Measurements from ENCODE around the gene BMAL2. TPM values are rescaled to one million over a fixed set of nuclear protein-coding genes. Genes with fewer than 3 reads are reported as not detected.

BMAL2 gene
- total and polyA plus RNA-seq, 2 donors (not counting 1 experiment from before 2014, with no cell fraction given): 15.5 to 44.9 TPM

GRCh38 chr12:27366621-27367020, 34.0 kb downstream of the BMAL2 start:
- H3K36me3 ChIP-seq (ENCODE audit: control insufficient read depth, insufficient read depth, low read length): peaks cover 2% of the 10 kb centered on the region
- H3K79me2 ChIP-seq (ENCODE audit: control insufficient read depth, insufficient read depth, low read length): peaks cover 11% of the 10 kb centered on the region
- no peaks in the 10 kb centered on the region for H3K27me3 ChIP-seq (ENCODE audit: control insufficient read depth, insufficient read depth, low read length)
- no peak overlapping the region for H3K9ac ChIP-seq (ENCODE audit: insufficient read depth, low read length)
- no peaks in the 10 kb centered on the region for H3K4me1 ChIP-seq (ENCODE audit: control insufficient read depth, extremely low read depth, insufficient read depth, low read length)
- H3K4me2 ChIP-seq (ENCODE audit: extremely low read depth, insufficient read depth, low read length): no peak overlapping the region
- no peak overlapping the region for H2AFZ ChIP-seq (ENCODE audit: low read length)
- no peaks in the 10 kb centered on the region for H3K9me3 ChIP-seq (ENCODE audit: control insufficient read depth, insufficient read depth, low read depth, low read length)
- no peak overlapping the region for H3K4me3 ChIP-seq (replicated peaks in 1 of 4; ENCODE audit: control extremely low read depth in 1 of 4, insufficient read depth in 1 of 4, low read depth in 3 of 4, low read length in 4 of 4)
- H4K20me1 ChIP-seq (ENCODE audit: control insufficient read depth, extremely low read depth, insufficient read depth, low read length): no peaks in the 10 kb centered on the region
- no peak overlapping the region for H3K27ac ChIP-seq (ENCODE audit: insufficient read depth, low read length)
- DNase-seq (ENCODE audit: low read depth in 2 of 2): no peak
- TF ChIP-seq EZH2 (IDR thresholded peaks at IDR 0.05; ENCODE audit: low read length, missing control alignments): no peak
- TF ChIP-seq, protein P1, sequence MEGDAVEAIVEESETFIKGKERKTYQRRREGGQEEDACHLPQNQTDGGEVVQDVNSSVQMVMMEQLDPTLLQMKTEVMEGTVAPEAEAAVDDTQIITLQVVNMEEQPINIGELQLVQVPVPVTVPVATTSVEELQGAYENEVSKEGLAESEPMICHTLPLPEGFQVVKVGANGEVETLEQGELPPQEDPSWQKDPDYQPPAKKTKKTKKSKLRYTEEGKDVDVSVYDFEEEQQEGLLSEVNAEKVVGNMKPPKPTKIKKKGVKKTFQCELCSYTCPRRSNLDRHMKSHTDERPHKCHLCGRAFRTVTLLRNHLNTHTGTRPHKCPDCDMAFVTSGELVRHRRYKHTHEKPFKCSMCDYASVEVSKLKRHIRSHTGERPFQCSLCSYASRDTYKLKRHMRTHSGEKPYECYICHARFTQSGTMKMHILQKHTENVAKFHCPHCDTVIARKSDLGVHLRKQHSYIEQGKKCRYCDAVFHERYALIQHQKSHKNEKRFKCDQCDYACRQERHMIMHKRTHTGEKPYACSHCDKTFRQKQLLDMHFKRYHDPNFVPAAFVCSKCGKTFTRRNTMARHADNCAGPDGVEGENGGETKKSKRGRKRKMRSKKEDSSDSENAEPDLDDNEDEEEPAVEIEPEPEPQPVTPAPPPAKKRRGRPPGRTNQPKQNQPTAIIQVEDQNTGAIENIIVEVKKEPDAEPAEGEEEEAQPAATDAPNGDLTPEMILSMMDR (conservative IDR thresholded peaks at IDR 0.05 in 1 of 2, IDR thresholded peaks at IDR 0.05 in 1 of 2; ENCODE audit: low read depth in 1 of 2, low read length in 2 of 2): no peak

- Histone ChIP-seq H3K4me1 (ENCODE audit: control insufficient read depth, extremely low read depth, insufficient read depth, low read length) (no peaks in the 10 kb centered on the region), H3K4me3 (replicated peaks in 1 of 4; ENCODE audit: control extremely low read depth in 1 of 4, insufficient read depth in 1 of 4, low read depth in 3 of 4, low read length in 4 of 4) (no peak overlapping the region), H3K9me3 (ENCODE audit: control insufficient read depth, insufficient read depth, low read depth, low read length) (no peaks in the 10 kb centered on the region), H3K27me3 (ENCODE audit: control insufficient read depth, insufficient read depth, low read length) (no peaks in the 10 kb centered on the region), H3K36me3 (ENCODE audit: control insufficient read depth, insufficient read depth, low read length) (peaks cover 2% of the 10 kb centered on the region), H4K20me1 (ENCODE audit: control insufficient read depth, extremely low read depth, insufficient read depth, low read length) (no peaks in the 10 kb centered on the region), H3K79me2 (ENCODE audit: control insufficient read depth, insufficient read depth, low read length) (peaks cover 11% of the 10 kb centered on the region), H3K9ac (ENCODE audit: insufficient read depth, low read length) (no peak overlapping the region), H3K27ac (ENCODE audit: insufficient read depth, low read length) (no peak overlapping the region), H3K4me2 (ENCODE audit: extremely low read depth, insufficient read depth, low read length) (no peak overlapping the region), H2AFZ (ENCODE audit: low read length) (no peak overlapping the region)
- peak in 1 of 2 donors; percentile 36 for DNase-seq (ENCODE audit: low read depth in 2 of 2)
- TF ChIP-seq EZH2 (IDR thresholded peaks at IDR 0.05; ENCODE audit: low read length, missing control alignments): no peak
- TF ChIP-seq, protein P1 (conservative IDR thresholded peaks at IDR 0.05 in 1 of 2, IDR thresholded peaks at IDR 0.05 in 1 of 2; ENCODE audit: low read depth in 1 of 2, low read length in 2 of 2): no peak
These were observed 34.4 kb downstream of the BMAL2 start for GRCh38 chr12:27367078-27367477.

- H3K9me3 ChIP-seq (ENCODE audit: control insufficient read depth, insufficient read depth, low read depth, low read length): no peaks in the 10 kb centered on the region
- H3K79me2 ChIP-seq (ENCODE audit: control insufficient read depth, insufficient read depth, low read length): no peaks in the 10 kb centered on the region
- H3K4me2 ChIP-seq (ENCODE audit: extremely low read depth, insufficient read depth, low read length): no peak overlapping the region
- TF ChIP-seq, protein P1 (conservative IDR thresholded peaks at IDR 0.05 in 1 of 2, IDR thresholded peaks at IDR 0.05 in 1 of 2; ENCODE audit: low read depth in 1 of 2, low read length in 2 of 2): no peak
- no peak for TF ChIP-seq EZH2 (IDR thresholded peaks at IDR 0.05; ENCODE audit: low read length, missing control alignments)
- no peak overlapping the region for H3K27ac ChIP-seq (ENCODE audit: insufficient read depth, low read length)
- no peak overlapping the region for H3K9ac ChIP-seq (ENCODE audit: insufficient read depth, low read length)
- H3K36me3 ChIP-seq (ENCODE audit: control insufficient read depth, insufficient read depth, low read length): peaks cover 2% of the 10 kb centered on the region
- no peak overlapping the region for H2AFZ ChIP-seq (ENCODE audit: low read length)
- peak; percentile 9 to 17 for DNase-seq (ENCODE audit: low read depth in 2 of 2)
- no peak overlapping the region for H3K4me3 ChIP-seq (replicated peaks in 1 of 4; ENCODE audit: control extremely low read depth in 1 of 4, insufficient read depth in 1 of 4, low read depth in 3 of 4, low read length in 4 of 4)
- no peaks in the 10 kb centered on the region for H3K27me3 ChIP-seq (ENCODE audit: control insufficient read depth, insufficient read depth, low read length)
- H4K20me1 ChIP-seq (ENCODE audit: control insufficient read depth, extremely low read depth, insufficient read depth, low read length): no peaks in the 10 kb centered on the region
- peaks cover 6% of the 10 kb centered on the region for H3K4me1 ChIP-seq (ENCODE audit: control insufficient read depth, extremely low read depth, insufficient read depth, low read length)
These were observed 49.6 kb downstream of the BMAL2 start for GRCh38 chr12:27382171-27382795.

Other genes starting within 250 kb of the BMAL2 start
- gene STK38L, start 88.5 kb upstream of the BMAL2 start, total RNA-seq: 16.5 and 18.0 TPM in 2 replicates
- 8.9 and 19.9 TPM in 2 replicates for gene STK38L, start 88.5 kb upstream of the BMAL2 start, polyA plus RNA-seq
- 0.26 TPM in 1 of 2 replicates, not detected in the other for gene SMCO2, start 113.9 kb downstream of the BMAL2 start, total RNA-seq
- gene SMCO2, start 113.9 kb downstream of the BMAL2 start, polyA plus RNA-seq: 0.05 TPM in 1 of 2 replicates, not detected in the other
- 51.4 and 93.0 TPM in 2 replicates for gene PPFIBP1, start 191.4 kb downstream of the BMAL2 start, total RNA-seq
- gene PPFIBP1, start 191.4 kb downstream of the BMAL2 start, polyA plus RNA-seq: 46.8 and 65.1 TPM in 2 replicates

Data from fibroblast of lung (primary cell).